Stimulated activated effector memory CD8-positive, alpha-beta T cell treated with anti-CD3 and anti-CD28 coated beads, Interleukin-12 subunit alpha, Interleukin-12 subunit beta, amount 100 ng/mL, for 72 hours (primary cell): ENCODE data around the gene SSBP4.

Experiments used
- ATAC-seq: fragments of 150-1000 bp; cut with Tn5 transposase; 2 replicates; pipeline ENCODE4 v1.10.0; 2021
- DNase-seq, 2 donors: peaks; one replicate each; pipeline ENCODE4 v3.0.0; 2021 to 2022; ENCODE audit warnings: low spot score in 2 of 2
- H3K27ac Mint-ChIP-seq: one replicate; pipeline ENCODE4 v1.8.0; 2022; ENCODE audit warnings: mild to moderate bottlenecking, mixed read lengths
- H3K36me3 Mint-ChIP-seq: one replicate; pipeline ENCODE4 v1.8.0; 2022; ENCODE audit warnings: mild to moderate bottlenecking, mixed read lengths
- H3K4me1 Mint-ChIP-seq: one replicate; pipeline ENCODE4 v1.8.0; 2022; ENCODE audit warnings: mixed read lengths
- H3K4me3 Mint-ChIP-seq: one replicate; pipeline ENCODE4 v1.8.0; 2022; ENCODE audit warnings: mild to moderate bottlenecking, mixed read lengths
- H3K9me3 Mint-ChIP-seq: one replicate; pipeline ENCODE4 v1.8.0; 2022; ENCODE audit warnings: mixed read lengths

SSBP4 gene

DNA sequence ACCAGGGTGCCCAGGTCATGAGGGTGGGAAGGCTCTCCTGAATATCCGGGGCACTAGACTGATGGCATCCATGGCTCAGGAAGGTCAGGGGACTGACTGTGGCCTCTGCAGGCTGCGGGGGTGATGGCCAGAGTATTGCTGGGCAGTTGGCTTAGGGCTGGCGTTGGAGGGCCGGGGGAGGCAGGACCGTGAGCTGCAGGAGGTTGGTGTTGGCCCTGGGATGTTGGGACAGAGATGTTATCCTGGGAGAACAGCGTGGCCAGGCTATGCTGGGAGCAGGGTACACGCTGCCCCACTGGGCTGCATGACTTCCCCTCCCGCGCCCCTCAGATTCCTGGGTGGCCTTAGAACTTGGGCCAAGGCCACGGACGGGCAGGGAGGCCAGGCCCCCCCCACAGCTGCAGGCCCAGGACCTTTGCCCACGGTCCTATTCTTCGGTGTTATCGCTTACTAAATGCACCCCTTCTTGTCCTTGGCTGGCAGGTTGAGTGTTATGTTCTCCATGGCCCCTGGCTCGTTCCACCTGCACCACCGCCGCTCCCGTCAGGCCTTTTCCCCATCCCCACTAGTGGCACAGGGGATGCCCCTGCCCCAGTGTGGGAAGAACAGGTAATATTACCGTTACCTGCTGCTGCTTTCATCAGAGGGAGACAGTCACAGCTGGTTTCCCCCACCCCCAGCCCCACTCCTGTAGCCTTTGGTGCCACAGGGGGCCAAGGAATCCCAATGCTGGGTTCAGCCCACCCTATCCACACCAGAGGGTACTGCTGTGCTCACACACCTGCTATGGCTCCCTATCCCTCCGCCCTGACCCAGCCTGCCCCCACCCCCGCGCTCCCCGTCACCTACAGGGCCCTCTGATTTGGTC, 22.0 kb downstream of the SSBP4 start:
- DNase-seq (no peak), ATAC-seq (no peak)
- Mint-ChIP-seq H3K4me3 (no peak overlapping the region), H3K4me1 (peaks cover 47% of the 10 kb centered on the region), H3K36me3 (peaks cover 82% of the 10 kb centered on the region), H3K9me3 (peaks cover 4% of the 10 kb centered on the region), H3K27ac (peak overlapping the region; percentile 94)

DNA sequence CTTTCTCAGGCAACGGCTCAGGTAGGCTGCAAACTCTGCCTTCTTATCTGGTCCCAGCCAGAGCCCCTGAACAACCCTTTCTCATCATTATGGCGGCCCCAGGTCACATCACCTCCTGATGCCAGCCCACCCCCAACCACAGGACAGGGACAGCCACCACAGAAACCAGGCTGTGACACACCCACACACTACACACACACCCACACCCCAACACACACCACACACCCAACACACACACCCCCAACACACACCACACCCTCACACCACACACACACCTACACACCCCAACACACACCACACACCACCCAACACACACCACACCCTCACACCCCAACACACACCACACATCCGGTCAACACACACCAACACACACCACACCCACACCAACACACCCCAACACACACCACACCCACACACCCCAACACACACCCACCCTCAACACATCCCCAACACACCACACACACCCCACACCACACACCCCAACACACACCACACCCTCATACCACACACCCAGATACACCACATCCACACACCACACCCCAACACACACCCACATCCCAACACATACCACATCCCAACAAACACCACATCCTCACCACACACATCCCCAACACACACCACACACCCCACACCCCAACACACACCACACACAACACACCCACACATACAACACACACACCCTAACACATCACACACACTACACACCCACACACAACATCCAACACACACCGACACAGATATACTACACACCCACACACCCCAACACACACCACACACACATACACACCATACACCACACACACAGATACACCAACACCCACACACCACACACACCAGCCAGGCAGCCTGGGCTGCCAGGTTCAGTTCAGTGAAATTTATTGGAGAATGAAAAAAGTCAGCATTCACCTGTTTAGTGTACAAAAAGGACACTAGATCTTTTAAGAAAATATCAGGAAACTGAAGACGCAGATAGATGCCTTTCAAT, 22.9 kb downstream of the SSBP4 start:
- DNase-seq (no peak), ATAC-seq (peak; percentile 46)
- Mint-ChIP-seq H3K36me3 (peaks cover 86% of the 10 kb centered on the region), H3K4me1 (peaks cover 43% of the 10 kb centered on the region), H3K9me3 (peaks cover 4% of the 10 kb centered on the region), H3K4me3 (peak overlapping the region; percentile 15), H3K27ac (peak overlapping the region; percentile 94)

DNA sequence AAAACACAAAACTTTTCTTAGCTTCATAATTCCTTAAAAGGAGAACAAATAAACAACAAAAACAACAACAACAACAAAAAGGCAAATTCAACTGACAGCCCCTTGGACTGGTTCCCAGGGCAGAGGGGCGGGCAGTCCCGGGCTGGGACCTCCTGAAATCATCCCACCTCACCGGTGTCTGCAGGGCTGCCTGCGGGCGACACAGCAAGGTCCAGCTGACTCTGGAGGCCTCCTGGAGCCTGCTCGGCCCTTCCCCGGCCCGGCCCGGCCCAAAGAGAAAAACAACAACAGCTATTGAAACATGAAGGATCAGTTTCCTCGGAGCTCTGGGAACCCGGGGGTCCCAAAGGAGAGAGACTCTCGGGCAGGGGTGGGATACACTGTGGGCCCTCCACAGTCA, 23.7 kb downstream of the SSBP4 start:
- Mint-ChIP-seq H3K9me3 (peaks cover 4% of the 10 kb centered on the region), H3K36me3 (peaks cover 95% of the 10 kb centered on the region), H3K4me3 (no peak overlapping the region), H3K27ac (peak overlapping the region; percentile 94), H3K4me1 (peaks cover 43% of the 10 kb centered on the region)
- DNase-seq (no peak), ATAC-seq (no peak)

DNA sequence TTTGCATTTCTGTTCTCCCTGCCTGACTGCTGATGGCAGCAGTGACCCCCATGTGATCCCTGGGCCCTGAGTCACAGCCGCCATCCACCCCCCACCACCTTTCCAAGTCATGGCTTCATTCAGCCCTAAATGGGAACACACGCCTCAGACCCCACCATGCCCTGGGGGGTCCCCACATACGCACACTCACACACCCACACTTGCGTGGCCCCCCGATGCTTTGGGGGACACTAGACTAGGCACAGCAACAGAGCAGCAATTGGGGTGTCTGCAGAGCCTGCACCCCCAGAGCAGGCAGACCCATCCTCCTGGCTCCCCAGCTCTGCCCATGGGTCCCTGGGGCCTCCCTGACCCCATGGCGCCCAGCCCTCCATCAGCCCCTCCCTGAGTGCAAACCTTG, 24.2 kb downstream of the SSBP4 start:
- Mint-ChIP-seq H3K4me1 (peaks cover 46% of the 10 kb centered on the region), H3K27ac (peak overlapping the region; percentile 94), H3K36me3 (peaks cover 96% of the 10 kb centered on the region), H3K9me3 (peaks cover 4% of the 10 kb centered on the region), H3K4me3 (no peak overlapping the region)
- ATAC-seq, result no peak
- DNase-seq, result no peak

DNA sequence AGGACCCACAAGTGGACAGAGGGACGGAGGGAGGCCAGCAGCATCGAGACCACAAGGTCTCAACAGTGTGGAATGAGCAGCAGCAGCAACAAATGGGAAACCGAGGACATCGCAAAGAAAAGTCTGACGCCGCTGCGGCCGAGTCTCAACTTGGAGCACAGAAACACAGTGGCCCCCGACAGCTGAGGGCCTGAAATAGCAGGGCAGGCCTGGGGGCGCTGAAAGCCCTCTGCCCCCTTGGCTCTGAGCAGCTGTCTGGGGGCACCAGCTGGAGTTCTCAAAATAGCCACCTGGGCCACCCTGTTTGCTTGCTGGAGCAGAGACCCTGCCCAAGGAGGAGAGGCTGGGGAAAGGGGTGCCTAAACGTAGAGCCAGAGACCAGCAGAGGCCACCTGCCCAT, 24.6 kb downstream of the SSBP4 start:
- no peak for ATAC-seq
- DNase-seq, result no peak
- Mint-ChIP-seq H3K4me3 (no peak overlapping the region), H3K9me3 (peaks cover 4% of the 10 kb centered on the region), H3K36me3 (peaks cover 96% of the 10 kb centered on the region), H3K27ac (peak overlapping the region; percentile 94), H3K4me1 (peaks cover 47% of the 10 kb centered on the region)

DNA sequence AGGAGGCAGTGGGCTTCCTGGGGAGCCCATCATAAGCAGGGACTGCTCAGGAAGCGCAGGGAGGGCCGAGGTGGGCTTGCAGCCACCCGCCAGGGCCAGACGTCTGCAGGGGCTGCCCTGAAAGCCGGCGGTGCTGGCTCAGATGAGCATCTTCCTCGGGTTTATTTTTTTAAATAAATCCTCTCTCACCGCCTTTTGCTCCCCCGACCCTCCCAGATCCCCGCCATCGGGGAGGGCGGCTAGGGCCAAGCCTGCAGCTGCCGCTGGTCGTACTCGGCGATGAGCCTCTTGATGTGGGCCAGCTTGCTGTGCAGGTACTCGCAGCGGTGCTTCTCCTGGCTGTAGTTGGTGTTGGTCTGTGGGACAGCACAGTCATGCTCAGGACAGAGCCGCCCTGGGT, 25.3 kb downstream of the SSBP4 start:
- DNase-seq (no peak), ATAC-seq (no peak)
- Mint-ChIP-seq H3K36me3 (peaks cover 96% of the 10 kb centered on the region), H3K27ac (no peak overlapping the region), H3K4me1 (peaks cover 40% of the 10 kb centered on the region), H3K9me3 (peaks cover 4% of the 10 kb centered on the region), H3K4me3 (no peak overlapping the region)

DNA sequence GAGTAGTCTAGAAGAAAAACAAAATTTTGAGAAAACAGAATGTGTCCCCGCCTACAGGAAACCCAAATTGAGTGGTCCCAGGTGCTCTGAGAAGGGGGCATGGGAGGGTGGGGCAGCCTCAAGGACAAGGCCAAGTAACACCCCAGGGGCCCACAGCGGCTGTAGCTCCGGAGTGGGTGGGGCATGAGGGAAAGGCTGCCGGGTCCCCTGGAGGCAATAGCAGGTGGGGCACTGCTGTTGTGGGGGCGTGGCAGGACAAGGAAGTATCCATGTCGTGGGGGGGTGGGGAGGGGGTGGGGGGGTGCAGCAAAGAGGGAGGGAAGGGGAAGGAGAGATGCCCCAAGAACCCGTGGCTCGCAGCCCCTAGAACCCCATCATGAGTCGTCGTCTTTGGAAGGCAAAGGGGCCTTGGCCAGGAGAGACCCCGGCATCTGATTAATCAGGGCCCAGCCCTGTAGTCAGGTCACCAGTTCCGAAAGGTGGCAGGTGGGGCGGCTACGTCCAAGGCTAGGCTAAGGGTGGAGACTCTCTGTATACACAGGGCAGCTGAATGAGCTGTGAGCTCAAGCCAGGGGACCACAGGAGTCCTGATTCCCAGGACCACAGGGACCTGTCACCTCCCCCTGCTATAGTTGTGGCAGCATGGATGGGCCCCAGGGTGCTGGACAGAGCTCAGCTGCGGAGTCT, 26.2 kb downstream of the SSBP4 start:
- Mint-ChIP-seq H3K4me3 (no peak overlapping the region), H3K36me3 (peaks cover 96% of the 10 kb centered on the region), H3K4me1 (peaks cover 34% of the 10 kb centered on the region), H3K9me3 (peaks cover 4% of the 10 kb centered on the region), H3K27ac (no peak overlapping the region)
- DNase-seq (no peak), ATAC-seq (no peak)

DNA sequence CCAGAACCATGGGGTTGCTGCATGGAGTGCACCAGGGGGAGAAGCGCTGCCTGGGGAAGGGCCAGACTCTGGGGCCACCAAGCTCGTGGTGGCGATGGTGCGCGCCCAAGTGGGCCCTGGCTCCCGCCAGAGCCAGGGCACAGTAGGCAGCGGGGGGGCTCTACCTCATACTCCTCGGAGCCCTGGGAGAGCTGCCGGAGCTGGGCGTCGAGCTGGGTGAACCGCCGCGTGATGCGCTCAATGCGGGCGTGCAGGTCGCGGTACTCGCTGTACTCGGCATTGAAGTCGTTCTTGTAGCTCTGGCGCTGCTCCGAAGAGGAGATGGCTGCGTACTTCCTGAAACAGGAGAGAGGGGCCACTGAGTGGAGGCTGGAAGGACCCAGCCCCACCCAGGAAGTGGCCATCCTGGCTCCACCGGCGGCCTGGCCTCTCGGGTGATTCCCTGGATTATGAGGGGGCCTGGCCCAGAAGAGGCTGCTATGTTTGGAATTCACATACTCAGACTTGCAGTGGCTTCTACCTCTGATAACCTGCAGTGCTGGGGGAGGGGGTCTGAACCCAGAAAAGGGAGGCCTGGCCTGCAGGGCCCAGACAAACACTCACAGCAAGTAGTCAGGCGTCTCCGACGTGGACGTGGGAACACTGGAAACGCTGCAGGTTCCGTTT, 27.1 kb downstream of the SSBP4 start:
- Mint-ChIP-seq H3K27ac (no peak overlapping the region), H3K4me3 (no peak overlapping the region), H3K4me1 (peaks cover 31% of the 10 kb centered on the region), H3K9me3 (peaks cover 4% of the 10 kb centered on the region), H3K36me3 (peaks cover 96% of the 10 kb centered on the region)
- no peak for DNase-seq
- ATAC-seq, result no peak

DNA sequence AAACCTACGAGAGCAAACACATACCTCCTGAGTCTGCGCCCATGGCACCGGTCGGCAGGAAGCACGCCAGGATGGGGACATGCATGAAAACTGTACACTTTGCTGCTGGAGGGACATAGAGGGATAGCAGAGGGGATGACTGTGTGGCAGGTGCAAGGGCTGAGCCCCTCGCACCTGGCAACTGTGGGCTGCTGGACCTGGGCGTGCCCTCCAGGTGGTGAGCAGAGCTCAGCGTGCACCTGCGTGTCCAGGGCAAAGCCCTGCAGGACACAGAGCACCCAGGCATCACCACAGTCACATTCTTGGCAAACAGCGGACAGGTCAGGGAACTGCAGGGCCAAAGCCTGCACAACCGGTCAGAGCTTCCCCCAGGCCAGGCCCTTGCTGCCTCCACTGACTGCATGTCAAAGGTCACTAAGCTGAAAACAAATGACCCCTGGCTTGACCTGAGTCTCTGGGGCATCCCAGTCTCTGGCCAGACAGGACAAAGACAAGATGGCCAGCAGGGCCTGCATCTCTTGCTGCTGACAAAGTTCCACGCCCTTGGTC, 27.7 kb downstream of the SSBP4 start:
- ATAC-seq, result no peak
- no peak for DNase-seq
- H3K9me3 Mint-ChIP-seq, result peaks cover 4% of the 10 kb centered on the region
- no peak overlapping the region for H3K4me3 Mint-ChIP-seq
- peaks cover 98% of the 10 kb centered on the region for H3K36me3 Mint-ChIP-seq
- H3K27ac Mint-ChIP-seq, result no peak overlapping the region
- H3K4me1 Mint-ChIP-seq, result peaks cover 25% of the 10 kb centered on the region

DNA sequence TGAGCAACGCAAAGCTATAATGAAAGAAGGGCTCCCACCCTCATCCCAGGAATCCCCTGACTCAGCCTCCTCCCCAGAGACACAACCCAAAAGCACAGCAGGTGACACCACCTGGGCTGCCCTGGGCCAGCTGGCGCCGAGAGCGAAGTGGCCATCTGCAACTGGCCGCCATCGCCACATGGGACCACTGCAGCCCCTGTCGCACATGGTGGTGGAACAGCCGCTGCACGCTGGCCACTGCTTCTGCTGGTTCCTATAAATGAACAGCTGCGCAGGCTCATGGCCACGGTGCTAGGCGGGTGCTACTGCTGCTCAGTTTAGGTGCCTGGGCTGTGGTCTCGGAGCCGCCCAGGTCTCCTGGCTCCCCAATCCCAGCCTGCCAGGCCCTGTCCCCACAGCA, 30.4 kb downstream of the SSBP4 start:
- H3K4me1 Mint-ChIP-seq, result peaks cover 21% of the 10 kb centered on the region
- no peak overlapping the region for H3K27ac Mint-ChIP-seq
- no peak for ATAC-seq
- no peak for DNase-seq
- peaks cover 99% of the 10 kb centered on the region for H3K36me3 Mint-ChIP-seq
- H3K9me3 Mint-ChIP-seq, result no peaks in the 10 kb centered on the region
- H3K4me3 Mint-ChIP-seq, result no peak overlapping the region

DNA sequence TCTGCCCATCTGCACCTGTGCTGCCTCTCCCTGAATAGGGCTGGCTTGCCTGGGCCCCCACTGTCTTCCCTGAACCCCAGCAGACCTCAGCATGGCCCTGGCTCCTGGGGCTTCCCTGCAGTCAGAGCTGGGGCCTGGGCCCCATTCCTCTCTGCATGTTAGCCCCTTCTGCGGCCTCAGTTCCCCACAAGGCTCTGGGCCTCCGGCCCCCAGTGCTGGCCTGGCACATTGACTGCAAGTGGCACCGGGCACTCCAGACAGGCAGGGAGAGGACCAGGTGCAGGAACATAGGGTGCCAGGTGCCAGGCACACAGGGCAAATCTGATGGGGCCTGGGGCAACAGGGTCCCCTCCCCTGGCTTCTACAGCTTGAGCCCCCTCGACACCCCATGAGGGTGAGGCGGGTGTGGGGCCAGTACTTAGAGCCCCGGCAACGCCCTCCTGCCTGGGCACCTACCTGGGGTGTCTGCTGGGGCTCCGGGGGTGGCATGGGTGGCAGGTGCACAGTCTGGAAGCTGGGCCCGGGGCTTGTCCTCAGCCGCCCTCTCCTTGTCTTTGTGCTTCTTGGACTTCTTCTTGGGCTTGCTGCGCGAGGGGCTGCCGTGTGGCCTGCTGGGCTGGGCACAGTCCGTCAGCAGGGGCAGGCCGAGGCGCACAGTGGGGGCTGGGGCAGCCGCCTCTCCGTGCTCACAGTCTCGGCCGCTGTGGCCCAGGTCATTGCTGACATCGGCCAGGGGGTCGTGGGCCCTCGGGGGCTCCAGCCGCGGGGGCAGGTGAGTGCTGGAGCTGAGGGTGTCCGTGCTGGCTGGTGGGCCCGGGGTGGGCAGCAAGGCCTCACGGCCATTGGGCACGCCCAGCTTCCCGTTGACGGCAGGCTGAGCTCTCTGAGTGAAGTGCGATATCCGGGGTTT, 31.1 kb downstream of the SSBP4 start:
- no peak for ATAC-seq
- DNase-seq, result no peak
- peak overlapping the region; percentile 88 for H3K27ac Mint-ChIP-seq
- no peak overlapping the region for H3K4me3 Mint-ChIP-seq
- peaks cover 99% of the 10 kb centered on the region for H3K36me3 Mint-ChIP-seq
- no peaks in the 10 kb centered on the region for H3K9me3 Mint-ChIP-seq
- peaks cover 21% of the 10 kb centered on the region for H3K4me1 Mint-ChIP-seq

DNA sequence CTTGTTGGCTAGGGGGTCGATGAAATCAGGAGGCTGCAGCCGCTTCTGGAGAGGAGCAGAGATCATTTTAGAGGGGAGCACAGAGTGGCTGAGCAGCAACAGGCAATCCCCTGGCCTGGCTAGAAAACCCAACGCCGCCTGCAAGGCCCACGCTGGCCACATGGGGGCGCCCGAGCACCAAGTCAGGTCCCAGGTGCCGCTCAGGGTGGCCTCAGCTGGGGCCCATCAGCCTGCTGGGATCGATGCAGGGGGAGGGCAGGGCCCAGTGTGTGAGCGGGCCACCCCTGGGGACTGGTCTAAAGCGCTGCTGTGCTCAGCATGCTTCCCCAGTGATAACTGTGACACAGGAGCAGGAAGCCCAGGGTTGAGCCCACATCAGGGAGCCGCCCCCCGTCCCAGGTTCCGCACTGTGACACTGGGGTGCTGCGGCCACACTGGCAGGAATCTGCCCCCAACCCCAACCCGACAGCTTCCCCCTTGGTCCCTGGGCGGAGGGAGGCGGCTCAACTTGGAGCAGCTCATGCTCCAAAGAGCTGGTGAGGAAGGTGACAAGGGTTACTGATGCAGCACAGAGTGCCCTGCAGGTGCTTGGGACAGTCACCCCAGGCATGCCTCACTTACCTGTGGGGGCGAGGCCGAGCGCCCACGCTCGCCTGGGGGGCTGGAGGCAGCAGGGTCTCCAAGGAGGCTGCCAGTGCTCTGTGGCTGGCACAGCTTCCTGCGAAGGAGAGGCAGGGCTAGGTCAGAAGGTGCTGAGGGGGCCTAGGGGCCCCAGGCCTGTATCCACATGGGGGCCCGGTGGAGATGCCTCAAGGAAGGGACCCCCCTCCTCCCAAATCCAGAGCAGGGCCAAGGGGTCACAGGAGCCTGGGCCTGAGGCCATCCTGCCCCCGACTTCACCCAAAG, 32.0 kb downstream of the SSBP4 start:
- peaks cover 100% of the 10 kb centered on the region for H3K36me3 Mint-ChIP-seq
- no peak overlapping the region for H3K4me3 Mint-ChIP-seq
- H3K4me1 Mint-ChIP-seq, result peaks cover 25% of the 10 kb centered on the region
- peak overlapping the region; percentile 88 for H3K27ac Mint-ChIP-seq
- peak; percentile 86 for ATAC-seq
- no peaks in the 10 kb centered on the region for H3K9me3 Mint-ChIP-seq
- peak; percentile 96 to 97 for DNase-seq

DNA sequence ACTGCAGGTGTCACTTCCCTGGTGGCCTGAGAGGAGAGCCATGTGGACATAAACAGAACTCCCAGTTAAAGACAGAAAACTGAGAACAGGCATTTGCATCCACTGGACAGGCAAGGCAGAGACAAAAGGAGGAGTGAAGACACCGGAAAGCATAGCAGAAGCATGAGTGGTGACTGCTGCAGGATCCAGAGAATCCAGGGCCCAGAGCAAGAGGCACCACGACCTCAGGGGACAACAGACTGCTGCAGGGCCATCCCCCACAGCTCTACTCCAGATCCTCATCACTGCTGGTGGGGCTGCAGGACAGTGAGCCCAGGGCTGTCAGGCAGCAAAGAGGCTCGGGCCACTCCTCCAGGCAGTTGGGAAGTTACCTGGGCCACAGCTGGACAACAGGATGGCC, 33.2 kb downstream of the SSBP4 start:
- peaks cover 29% of the 10 kb centered on the region for H3K4me1 Mint-ChIP-seq
- H3K36me3 Mint-ChIP-seq, result peaks cover 99% of the 10 kb centered on the region
- H3K27ac Mint-ChIP-seq, result peak overlapping the region; percentile 88
- DNase-seq, result no peak
- no peak for ATAC-seq
- H3K4me3 Mint-ChIP-seq, result no peak overlapping the region
- H3K9me3 Mint-ChIP-seq, result no peaks in the 10 kb centered on the region
